Measurements from ENCODE around the gene AMER2.

The AMER2 gene, protein sequence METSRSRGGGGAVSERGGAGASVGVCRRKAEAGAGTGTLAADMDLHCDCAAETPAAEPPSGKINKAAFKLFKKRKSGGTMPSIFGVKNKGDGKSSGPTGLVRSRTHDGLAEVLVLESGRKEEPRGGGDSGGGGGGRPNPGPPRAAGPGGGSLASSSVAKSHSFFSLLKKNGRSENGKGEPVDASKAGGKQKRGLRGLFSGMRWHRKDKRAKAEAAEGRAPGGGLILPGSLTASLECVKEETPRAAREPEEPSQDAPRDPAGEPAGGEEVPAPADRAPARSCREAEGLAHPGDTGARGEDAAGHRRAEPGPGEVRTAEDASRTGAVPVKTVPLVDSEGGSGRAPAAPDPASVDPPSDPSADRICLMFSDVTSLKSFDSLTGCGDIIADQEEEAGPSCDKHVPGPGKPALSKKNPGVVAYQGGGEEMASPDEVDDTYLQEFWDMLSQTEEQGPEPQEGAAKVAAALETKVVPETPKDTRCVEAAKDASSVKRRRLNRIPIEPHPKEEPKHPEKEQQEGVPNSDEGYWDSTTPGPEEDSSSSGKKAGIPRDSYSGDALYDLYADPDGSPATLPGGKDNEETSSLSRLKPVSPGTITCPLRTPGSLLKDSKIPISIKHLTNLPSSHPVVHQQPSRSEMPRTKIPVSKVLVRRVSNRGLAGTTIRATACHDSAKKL

DNA sequence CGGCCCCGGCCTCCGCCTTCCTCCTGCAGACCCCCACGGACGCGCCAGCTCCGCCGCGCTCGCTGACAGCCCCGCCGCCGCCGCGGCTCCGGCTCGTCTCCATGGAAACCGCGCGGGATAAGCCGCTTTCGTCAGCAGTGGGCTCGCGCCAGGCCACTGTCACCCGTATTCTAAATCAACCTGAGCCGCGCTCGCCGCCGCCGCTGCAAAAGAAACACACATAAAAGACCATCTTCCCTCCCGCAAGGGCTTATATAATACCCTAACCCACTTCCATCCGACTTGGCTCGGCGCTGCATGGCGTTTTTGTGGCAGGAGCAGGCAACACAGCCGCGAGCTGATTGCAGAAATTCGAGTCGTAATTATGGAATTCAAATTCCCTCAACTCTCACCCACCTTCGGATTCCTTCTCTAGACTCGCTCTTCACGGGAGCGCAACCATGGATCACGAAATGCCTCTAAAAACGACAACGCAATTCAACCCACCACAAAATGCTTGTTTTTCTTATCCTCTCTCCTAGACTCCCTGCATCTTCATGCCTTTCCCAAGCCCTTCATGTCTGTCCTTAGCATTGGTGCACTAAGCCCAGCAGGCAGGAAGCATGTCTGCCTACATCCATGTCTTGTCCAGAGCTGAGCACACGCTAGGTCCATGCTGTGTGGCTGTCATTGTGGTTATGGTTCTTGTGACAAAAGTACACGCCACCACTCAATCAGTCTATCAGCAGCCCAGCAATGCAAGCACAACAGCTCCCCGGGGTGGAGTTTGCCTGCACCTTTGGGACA, at the start of gene AMER2:
AMER2 (minus strand) TSS at position 772 of the 786 bp plus-strand sequence; CDS start at position 103, 669 bp downstream.
- no peak for DNase-seq (ENCODE audit: low read depth in 2 of 2)

DNA sequence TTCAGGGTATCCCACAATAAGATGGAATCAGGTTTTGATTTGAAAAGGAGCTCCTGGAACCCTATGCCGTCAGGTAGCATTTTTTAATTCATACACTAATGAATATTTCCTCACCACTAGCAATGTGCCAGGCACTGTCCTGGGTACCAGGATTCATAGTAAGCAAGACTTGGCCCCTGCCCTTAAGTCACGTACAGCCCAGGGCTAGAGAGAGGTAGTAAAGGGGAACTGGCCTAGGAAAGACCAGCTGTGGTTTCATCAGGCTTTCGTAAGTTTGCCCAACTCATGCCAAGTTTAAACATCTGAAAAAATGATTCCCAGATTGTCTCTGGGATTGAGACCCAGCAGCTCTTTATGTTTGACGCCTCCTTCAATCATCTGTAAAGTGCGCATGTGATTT, 45.9 kb upstream of the AMER2 start:
- no peak for DNase-seq (ENCODE audit: low read depth in 2 of 2)

DNA sequence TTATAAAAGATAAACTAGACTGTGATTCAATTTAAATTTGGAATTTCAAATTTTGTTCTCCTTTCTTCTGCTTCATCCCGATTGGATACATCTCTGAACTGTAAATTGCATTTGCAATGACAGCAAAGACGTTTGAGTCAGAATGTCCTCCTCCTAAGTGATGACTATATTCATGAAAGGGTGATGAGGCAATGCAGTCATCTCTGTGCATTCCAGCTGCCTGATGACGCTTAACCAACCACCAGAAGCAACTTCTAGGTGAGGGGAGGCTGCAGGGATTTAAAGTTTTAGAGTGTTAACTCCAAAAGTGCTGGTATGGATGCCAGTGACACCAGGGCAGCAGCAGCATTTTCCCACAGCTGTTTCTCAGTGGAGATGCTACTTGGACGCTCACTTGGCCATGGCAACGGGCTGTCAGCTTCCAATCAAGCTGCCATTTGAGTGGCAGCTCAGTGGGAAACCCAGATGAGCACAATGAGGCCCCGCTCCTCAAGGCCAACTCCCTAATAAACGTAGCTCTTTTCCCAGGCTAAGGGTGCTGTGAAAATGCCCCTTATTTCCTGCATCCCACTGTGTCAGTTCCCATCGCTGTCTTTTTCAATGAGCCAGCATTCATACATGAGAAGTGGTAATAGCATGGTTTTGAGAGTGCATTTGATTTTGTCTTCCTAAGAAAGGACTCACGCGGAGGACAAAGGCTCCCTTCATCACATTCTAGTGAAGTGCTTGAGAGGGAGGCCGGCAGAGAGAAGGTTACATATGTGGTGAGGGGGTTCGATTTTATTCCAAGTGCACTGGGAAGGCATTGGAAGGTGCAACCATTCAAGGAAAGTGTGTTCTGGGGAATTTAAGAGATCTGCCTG, 45.2 kb upstream of the AMER2 start:
- no peak for DNase-seq (ENCODE audit: low read depth in 2 of 2)

DNA sequence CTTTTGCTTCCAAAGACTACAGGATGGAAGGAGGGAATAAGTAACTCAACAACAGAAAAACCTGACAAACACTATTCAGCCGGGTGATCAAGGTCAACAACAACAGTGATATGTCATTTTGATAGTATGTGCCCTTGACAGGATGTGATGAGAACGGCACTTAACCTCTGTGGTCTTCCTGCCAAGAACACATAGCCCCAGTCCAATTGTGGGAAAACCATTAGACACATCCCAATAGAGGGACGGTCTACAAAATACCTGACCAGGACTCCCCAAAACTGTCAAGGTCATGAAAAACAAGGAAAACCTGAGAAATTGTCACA, 43.1 kb upstream of the AMER2 start:
- DNase-seq (ENCODE audit: low read depth in 2 of 2) = no peak

DNA sequence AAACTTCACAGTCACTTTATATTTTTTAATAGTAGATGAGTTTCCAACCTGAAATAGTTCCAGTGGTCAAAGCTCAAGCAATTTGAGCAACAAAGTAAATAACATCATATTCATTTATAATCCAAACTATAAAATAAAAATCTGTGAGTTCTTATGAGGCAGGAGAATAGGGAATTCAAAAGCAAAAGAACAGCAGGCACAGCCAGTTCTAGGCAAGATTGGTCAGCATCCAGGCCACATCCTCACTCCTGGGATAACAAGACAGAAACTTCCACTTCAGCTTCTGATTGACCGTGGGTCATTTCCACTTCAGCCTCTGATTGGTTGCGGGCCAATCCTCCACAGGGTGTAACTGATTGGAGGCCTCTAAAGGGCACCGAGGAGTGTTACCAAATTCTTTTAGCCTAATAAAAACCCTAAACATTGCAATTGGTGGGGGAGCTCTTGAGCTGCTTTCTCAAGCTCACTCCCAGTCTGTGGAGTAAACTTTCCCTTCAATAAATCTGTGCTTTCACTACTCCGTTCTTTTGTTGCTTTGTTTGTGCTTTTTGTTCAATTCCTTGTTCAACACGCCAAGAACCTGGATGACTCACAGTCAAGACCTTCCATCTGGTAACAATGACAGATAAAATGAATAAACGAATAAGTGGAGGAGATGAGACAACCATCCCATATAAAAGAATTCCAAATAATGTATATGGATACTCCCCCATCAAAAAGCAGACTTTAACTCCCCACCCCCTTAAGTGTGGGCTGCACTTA, 42.6 kb upstream of the AMER2 start:
- DNase-seq (ENCODE audit: low read depth in 2 of 2) = no peak

DNA sequence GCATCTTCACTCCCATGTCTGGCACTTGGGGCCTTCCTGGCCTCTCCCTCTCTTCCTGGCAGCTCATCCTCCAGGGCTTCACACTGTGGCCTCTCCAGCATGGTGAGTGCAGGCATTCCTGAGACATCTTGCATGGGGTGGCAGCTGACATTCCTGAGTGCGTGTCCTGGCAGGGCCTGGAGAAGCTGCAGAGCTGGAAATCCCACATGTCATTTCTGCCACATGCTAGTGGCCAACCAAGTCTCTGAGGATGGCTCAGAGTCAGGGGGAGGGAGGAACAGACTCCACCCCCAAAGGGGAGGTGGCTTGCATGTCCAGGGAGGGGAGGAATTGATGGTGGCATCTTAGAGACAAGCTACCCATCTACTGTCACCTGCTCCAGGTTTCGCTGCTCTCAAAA, 41.6 kb upstream of the AMER2 start:
- DNase-seq (ENCODE audit: low read depth in 2 of 2) = no peak

DNA sequence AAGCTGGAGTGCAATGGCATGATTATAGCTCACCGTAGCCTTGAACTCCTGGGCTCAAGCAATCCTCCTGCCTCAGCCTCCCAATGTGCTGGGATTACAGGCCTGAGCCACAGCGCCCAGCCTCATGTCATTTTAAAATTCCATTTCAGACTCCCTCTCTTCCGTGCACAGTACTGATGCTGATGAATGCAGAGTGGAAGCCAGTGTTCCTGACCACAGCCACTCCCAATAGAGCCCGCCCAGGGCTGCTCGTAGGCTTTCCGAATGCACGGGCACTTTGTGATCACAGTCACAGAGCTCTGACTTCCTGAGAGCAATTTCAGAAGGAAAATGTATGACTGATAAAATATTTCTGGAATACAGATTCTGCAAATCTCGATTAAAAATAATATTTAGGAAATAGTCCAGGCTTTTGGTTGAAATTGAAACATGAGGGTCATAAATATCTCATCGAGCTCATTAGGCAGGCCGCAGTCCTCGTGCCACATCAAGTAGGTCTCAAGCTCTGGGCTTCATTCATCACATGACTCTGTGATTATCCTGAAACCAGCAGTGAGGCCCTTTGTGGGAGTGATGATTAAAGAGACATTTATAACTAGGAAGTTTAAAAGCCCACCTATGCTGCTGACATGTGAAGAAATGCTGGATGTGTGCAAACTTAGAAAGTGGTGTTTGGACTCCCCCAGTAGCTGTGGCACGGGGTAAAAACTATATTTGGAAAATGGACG, 38.9 kb upstream of the AMER2 start:
- DNase-seq (ENCODE audit: low read depth in 2 of 2) = no peak

DNA sequence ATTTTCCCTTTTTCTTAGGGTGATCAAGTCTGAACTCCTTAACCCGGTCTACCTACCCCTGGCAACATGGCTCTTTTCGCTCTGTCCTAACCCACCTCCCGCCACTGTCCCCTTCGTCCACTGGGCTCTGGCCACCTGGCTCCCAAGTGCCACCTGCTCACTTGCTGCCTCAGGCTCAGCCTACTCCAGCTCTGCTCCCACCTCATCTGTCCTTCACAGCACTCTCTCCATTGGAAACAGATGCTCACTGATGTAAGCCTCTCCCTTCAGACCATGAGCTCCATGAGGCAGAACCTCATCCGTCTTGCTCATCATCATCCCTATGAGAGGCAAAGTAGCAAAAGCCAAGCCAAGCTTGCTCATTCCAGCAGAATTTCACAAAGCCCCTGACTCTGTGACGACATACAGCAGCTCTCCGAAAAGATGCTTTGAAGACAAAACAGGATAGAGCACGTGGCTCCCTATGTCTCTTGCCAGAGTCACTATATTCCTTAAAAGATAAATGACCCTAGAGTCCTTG, 35.3 kb upstream of the AMER2 start:
- no peak for DNase-seq (ENCODE audit: low read depth in 2 of 2)

DNA sequence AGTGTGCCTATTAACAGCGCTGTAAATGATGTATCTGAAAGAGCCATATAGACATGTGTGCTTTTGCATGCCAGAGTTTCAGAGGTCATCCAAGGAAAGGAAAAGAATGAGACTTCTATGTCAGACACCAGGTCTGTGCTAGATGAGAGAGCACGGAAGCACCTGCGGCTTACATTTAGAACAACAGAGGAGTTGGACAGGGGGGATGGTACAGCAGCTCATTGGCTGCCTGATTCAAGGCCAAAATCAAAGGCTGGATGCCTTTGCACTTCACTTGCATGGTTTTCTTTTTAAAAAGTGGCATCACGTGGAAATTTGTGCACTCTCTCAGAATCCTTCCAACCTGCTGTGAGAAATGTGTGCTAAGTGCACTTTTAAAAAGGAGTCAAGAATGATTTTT, 32.8 kb upstream of the AMER2 start:
- DNase-seq (ENCODE audit: low read depth in 2 of 2) = no peak

DNA sequence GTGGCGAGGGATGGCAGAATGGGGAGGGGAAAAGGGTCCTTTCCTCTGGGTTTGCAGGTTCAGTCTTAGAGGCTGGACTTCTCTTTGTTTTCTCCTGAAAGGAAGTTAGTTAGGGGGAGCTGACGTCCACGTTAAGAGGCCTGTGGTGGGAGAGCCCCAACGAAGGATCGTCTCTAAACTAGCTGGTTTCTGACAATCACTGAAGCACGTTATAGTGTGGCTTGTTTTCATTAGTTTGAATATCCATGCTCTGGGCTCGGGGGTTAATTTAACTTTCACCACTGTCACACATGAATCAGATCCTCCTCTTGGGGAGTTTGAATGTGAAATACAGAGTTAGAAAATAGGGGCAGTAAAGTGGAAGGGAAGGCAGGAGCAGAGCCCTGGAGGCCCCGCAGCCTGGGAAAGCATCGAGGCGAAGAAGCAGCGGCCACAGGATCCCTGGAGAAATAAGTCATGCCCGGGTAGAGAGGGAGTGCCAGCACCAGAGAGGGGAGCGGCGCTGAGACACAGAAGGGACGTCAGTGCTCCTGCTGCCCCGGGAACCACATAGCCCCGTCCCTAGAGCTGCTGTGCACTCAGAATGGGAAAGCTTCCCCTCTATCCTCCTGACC, 31.1 kb upstream of the AMER2 start:
- DNase-seq (ENCODE audit: low read depth in 2 of 2) = no peak

DNA sequence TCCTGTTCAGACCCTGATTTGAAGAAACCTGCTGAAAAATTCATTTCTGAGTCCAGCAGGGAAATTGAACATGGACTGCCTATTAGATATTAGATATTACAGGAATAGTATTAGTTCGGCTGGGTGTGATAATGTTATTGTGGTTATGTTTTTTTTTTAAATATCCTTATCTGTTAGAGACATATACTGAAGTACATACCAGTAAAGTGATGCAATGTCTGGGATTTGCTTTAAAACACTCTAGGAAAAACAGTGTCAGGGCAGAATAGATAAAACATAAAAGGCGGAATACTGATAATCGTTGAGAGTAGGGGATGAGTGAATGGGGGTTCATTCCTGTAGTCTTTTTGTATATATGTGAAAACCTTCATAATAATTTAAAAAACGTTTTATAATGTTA, 28.7 kb upstream of the AMER2 start:
- no peak for DNase-seq (ENCODE audit: low read depth in 2 of 2)

DNA sequence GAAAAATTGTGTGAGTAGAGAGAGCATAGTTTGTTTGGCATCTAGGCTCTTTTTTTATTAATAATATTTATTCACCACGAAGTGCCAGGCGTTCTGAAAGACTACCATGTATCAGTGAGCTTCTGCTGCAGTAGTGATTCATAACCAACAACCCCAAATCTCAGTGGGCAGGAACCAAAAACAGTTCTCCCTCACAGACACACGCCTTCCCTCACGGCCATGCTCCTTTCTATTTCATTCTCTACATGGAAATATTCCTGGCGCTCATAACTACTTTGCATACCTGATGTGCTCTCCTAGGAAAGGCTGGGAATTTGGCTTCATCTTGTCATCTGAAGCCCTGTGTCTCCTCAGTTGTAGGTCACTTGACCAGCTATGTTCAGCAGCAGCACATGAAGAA, 26.6 kb upstream of the AMER2 start:
- no peak for DNase-seq (ENCODE audit: low read depth in 2 of 2)

DNA sequence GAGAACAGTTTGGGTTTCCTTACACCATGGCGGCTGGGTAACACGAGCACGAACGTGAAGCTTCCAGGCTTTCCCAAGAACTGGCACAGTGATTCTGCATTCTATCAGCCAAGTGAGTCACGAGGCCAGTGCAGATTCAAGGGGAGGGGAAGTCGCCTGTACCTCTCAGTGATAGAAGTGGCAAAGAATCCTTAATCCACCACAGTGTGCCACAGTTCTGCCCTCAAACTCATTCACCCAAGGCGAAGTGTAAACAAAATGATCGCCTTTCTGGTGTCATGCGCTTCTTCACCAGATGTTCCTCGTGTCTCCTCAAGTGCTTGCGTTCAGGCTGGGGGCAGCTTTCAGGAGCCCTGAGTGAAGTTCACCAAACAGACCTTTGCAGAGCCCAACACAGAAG, 24.9 kb upstream of the AMER2 start:
- no peak for DNase-seq (ENCODE audit: low read depth in 2 of 2)

DNA sequence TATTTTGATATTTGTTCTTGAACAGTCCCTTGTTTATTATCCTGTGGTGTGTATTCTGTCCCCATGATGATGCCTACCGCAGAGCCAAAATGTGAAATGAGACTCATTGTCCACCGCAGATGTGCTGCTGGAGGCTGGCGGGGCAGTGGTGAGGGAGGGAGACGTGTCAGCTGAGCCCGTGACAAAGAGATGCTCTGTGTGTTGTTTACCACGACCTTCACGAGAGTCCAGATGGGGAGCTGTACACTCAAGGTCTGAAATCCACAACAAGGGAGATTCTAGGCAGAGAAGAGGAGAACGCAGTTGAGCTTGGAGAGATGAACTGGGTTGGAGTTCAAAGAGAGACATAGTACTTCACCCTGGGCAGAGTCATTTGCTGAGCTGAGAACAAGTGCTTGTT, 20.8 kb upstream of the AMER2 start:
- no peak for DNase-seq (ENCODE audit: low read depth in 2 of 2)

DNA sequence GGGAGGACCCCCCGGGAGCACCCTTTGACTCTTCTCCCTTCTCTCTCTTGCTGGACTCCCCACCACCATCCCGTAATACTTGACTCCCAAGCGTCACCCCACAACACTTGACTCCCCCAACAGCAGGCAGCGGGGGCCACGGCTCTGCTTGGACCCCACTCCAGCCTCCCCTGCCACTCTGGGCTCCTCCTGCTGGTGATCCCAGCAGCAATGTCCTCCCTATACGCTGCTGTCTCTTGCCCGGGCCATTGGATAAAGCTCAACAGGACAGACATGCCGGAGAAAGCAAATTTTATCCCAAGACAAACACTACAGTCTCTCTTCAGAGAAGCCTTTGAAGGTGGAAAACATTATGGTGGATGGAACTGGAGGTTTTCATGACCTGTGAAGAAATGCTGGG, 20.4 kb upstream of the AMER2 start:
- no peak for DNase-seq (ENCODE audit: low read depth in 2 of 2)

DNA sequence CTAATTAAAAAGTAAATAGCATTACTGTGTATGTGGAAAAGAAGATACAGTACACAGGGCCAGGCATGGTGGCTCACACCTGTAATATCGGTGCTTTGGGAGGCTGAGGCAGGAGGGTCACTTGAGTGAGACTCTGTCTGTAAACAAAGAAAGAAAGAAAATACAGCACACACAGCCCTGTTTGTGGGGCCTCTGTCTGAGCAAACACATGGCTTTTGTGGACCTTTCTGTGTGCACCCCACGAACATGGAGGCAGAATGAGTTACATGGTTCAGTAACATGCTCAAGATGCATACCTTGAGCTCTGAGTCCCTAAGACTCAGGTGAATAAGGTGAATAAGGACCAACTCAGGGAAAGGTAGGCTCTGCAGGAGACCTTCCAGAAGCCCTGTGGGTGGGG, 20.0 kb upstream of the AMER2 start:
- DNase-seq (ENCODE audit: low read depth in 2 of 2) = no peak

DNA sequence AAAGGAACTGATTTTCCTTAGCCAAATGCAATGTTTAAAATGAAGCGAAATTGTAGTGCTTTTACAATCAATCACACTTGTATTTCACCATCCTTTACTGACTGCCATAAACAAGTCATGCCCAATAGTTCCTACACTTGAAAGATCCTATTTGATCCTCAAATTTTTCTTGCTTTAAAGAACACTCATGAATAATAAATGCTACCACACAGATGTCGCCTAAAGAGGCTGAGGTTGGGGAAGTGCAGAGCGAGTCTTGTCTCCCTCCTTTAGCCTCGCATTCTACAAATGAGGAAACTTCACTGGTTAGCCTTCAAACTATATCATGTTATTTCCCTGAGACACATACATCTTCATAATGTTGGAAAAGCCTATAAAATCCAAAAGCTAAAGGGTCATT, 18.7 kb upstream of the AMER2 start:
- DNase-seq (ENCODE audit: low read depth in 2 of 2) = no peak

DNA sequence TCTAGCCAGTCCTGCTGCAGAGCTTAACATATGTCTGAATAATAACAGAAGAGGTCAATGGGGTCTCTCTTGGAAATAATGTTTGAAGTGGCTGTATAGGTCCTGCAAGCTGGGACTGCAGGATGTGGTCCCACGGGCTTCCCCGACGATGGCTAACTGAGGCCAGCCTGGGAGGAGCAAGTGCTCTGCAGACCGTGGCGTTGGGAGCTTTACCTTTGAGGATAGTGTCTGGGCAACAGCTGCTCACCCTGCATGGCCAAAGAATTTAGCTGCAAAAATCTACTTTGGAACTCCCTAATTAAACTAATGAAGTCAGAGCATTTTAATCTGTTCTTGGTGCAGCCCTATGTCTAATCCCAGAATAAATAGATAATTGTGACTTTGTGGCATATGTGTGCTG, 18.2 kb upstream of the AMER2 start:
- no peak for DNase-seq (ENCODE audit: low read depth in 2 of 2)

DNA sequence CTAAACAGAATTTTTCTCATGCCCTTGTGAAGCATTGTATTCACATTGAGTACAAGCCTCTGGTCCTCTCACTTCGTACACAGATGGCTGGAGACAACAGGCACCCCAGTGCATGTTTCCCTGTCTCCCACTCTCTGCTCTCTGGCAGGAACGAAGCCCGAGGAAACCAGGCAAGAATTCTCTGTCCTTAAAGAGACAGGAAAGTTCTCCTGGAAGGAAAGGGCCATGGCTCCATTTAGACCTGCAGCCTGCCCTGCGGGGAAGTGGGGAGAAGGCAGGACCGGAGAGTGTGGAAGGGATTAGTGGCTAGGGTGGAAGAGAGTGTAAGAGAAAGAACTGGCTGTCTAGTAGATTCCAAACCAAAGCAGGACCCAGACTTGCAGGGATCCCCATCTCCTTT, 15.5 kb upstream of the AMER2 start:
- no peak for DNase-seq (ENCODE audit: low read depth in 2 of 2)

DNA sequence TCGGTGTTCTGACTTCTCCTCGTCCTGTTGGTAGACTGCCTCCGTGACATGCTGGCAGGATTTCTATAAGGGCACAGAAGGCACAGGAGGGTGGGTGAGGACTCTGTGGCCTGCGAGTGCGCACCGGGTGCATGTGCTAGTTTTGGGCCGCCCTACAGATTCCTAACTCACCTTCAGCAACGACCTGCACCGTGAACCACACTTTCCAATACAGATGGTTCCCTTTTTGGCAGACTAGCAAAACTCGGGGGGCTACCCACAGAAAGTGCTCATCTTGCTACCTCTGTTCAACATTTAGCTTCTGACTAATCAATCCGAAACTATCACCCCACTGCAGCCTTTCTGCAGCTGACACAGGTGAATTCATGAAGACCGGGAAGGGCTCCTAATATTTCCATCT, 14.1 kb upstream of the AMER2 start:
- no peak for DNase-seq (ENCODE audit: low read depth in 2 of 2)

All from stimulated activated CD8-positive, alpha-beta memory T cell treated with anti-CD3 and anti-CD28 coated beads, Interleukin-7, amount 100 ng/mL, for 4 hours (primary cell).